CD4-positive, CD25-positive, alpha-beta regulatory T cell (primary cell): ENCODE data around the gene CACNG4. TPM values are rescaled to one million over a fixed set of nuclear protein-coding genes. Genes with fewer than 3 reads are reported as not detected.

ENCODE experiments used
- ATAC-seq, 2 donors: fragments of 150-1000 bp; cut with Tn5 transposase; one replicate each; pipeline ENCODE4 v1.10.0; 2021; ENCODE audit warnings: low read depth in 2 of 2, moderate number of reproducible peaks in 2 of 2, moderate library complexity in 1 of 2
- DNase-seq, 3 donors: peaks; one replicate each; pipeline versions ENCODE4 v3.0.0 to v3.0.0-alpha.2; 2012 to 2022; ENCODE audit warnings: mixed read lengths in 1 of 3
- H3K27ac ChIP-seq: one replicate; pipeline ENCODE4 v1.7.0; 2013; ENCODE audit warnings: mild to moderate bottlenecking, low read length; ENCODE audit not compliant: insufficient read depth, poor library complexity, severe bottlenecking
- H3K27me3 ChIP-seq: one replicate; pipeline ENCODE4 v1.7.0; 2013; ENCODE audit warnings: low read length; ENCODE audit not compliant: control insufficient read depth, insufficient read depth
- H3K36me3 ChIP-seq: one replicate; pipeline ENCODE4 v1.7.0; 2013; ENCODE audit warnings: mild to moderate bottlenecking, low read length, moderate library complexity; ENCODE audit not compliant: control insufficient read depth, insufficient read depth
- H3K4me1 ChIP-seq: 2 replicates; pipeline ENCODE4 v1.7.0; 2013; ENCODE audit warnings: mild to moderate bottlenecking, low read length; ENCODE audit not compliant: insufficient read depth, control insufficient read depth, poor library complexity, severe bottlenecking
- H3K4me3 ChIP-seq: one replicate; pipeline ENCODE4 v1.7.0; 2013; ENCODE audit warnings: low read depth, mild to moderate bottlenecking, low read length, moderate library complexity
- H3K9me3 ChIP-seq, 2 experiments: 1 replicate in 1 of 2; 2 replicates in 1 of 2; pipeline ENCODE4 v1.7.0; 2013; ENCODE audit warnings: low read length in 2 of 2, mild to moderate bottlenecking in 1 of 2, moderate library complexity in 1 of 2; ENCODE audit not compliant: control insufficient read depth in 2 of 2
- H3K27ac Mint-ChIP-seq, 3 donors: one replicate each; pipeline ENCODE4 v1.8.0; 2020 to 2022; ENCODE audit warnings: mild to moderate bottlenecking in 3 of 3, mixed read lengths in 3 of 3, moderate library complexity in 2 of 3
- H3K27me3 Mint-ChIP-seq: one replicate; pipeline ENCODE4 v1.8.0; 2022; ENCODE audit warnings: mild to moderate bottlenecking, mixed read lengths
- H3K36me3 Mint-ChIP-seq: one replicate; pipeline ENCODE4 v1.8.0; 2020; ENCODE audit warnings: mixed read lengths
- H3K4me1 Mint-ChIP-seq, 4 donors: one replicate each; pipeline ENCODE4 v1.8.0; 2020 to 2022; ENCODE audit warnings: mixed read lengths in 4 of 4, mild to moderate bottlenecking in 1 of 4
- H3K4me3 Mint-ChIP-seq, 4 donors: one replicate each; pipeline ENCODE4 v1.8.0; 2020 to 2022; ENCODE audit warnings: mild to moderate bottlenecking in 4 of 4, mixed read lengths in 4 of 4, moderate library complexity in 3 of 4
- H3K9me3 Mint-ChIP-seq, 7 donors: one replicate each; pipeline ENCODE4 v1.8.0; 2020 to 2022; ENCODE audit warnings: mixed read lengths in 7 of 7, mild to moderate bottlenecking in 3 of 7, moderate library complexity in 2 of 7
- polyA plus RNA-seq, 4 donors: library from polyadenylated mRNA; unstranded; fragments of 300-500 nt; fragmentation: Illumina TruSeq; gene quantifications; one replicate each; pipeline ENCODE4 v1.2.3, GENCODE V29; 2021
- total RNA-seq: library from RNA; stranded (reverse); gene quantifications from one replicate; pipeline ENCODE4 v1.2.3, GENCODE V29; 2022

CACNG4 gene
- total and polyA plus RNA-seq, 5 donors from 2014 or later = not detected

DNA sequence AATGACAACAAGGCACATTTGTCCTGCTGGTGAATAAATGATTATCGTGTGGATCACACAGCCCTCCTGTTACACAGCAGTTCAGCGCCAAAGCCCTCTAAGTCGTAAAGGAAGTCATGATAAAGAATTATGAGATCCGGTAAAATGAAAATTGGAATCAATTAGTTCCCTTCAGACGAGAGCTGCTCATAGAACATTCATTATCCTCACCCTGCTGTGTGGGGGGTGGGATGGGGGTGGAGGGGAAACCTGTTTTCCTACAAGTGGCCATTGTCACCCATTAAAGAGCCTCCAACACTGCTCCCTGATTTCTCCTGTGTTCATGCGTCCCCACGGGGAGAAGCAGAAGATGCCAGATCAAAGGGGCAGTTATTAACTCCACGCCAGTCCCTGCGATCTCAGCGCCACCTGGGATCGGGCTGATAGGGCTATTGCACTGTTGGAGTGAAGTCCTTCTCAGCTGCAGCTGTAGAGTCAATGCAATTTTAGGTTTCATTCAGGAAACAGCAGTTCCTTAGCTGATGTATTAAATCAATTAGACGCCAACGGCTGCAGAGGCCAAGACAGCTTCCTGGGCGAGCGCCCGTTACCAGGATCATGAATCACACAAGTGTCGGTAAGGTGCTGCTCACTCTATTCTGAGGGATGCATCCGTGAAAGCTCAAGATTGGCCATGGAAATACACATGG lies 19.2 kb upstream of the CACNG4 start:
- no peak for DNase-seq
- Histone ChIP-seq H3K36me3 (no peaks in the 10 kb centered on the region), H3K4me3 (no peak overlapping the region), H3K4me1 (no peaks in the 10 kb centered on the region), H3K9me3 (no peaks in the 10 kb centered on the region), H3K27ac (no peak overlapping the region), H3K27me3 (peaks cover 13% of the 10 kb centered on the region)
- Mint-ChIP-seq H3K27ac (no peak overlapping the region), H3K27me3 (peaks cover 40% of the 10 kb centered on the region), H3K4me1 (peaks cover 0 to 10% (median 5%) of the 10 kb centered on the region in 4 donors), H3K36me3 (no peaks in the 10 kb centered on the region), H3K9me3 (peaks cover 0 to 5% (median 0%) of the 10 kb centered on the region in 7 donors), H3K4me3 (no peak overlapping the region)
- ATAC-seq = no peak

GRCh38 chr17:66946251-66946650 lies 18.3 kb upstream of the CACNG4 start:
- no peaks in the 10 kb centered on the region for H3K36me3 Mint-ChIP-seq
- no peak overlapping the region for H3K4me3 Mint-ChIP-seq
- peaks cover 0 to 10% (median 5%) of the 10 kb centered on the region in 4 donors for H3K4me1 Mint-ChIP-seq
- Histone ChIP-seq H3K27me3 (peaks cover 13% of the 10 kb centered on the region), H3K27ac (no peak overlapping the region), H3K4me3 (no peak overlapping the region), H3K4me1 (no peaks in the 10 kb centered on the region), H3K36me3 (no peaks in the 10 kb centered on the region), H3K9me3 (no peaks in the 10 kb centered on the region)
- H3K9me3 Mint-ChIP-seq = peaks cover 0 to 7% (median 0%) of the 10 kb centered on the region in 7 donors
- no peak overlapping the region for H3K27ac Mint-ChIP-seq
- DNase-seq (no peak), ATAC-seq (no peak)
- H3K27me3 Mint-ChIP-seq = peaks cover 40% of the 10 kb centered on the region

DNA sequence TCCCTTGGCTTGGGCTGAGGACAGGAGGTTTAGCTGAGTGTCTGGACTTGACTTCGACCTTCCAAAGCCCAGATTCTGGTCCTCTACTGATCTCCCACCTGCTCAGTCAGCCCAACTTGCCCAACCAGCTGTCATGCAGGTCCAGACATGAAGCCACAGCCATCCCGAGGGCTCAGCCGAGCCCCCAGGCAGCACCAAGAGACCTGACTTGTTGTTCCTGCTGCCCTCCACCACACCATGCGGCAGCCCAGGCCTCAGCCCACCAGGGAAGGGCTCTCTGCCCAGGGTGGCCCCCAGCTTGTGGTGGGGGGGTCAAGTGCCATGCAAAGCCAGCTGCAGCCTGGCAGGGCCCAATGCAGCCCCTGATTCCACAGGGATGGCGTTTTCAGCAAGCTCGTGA lies 17.2 kb upstream of the CACNG4 start:
- Histone ChIP-seq H3K27ac (no peak overlapping the region), H3K4me3 (no peak overlapping the region), H3K27me3 (peaks cover 13% of the 10 kb centered on the region), H3K9me3 (no peaks in the 10 kb centered on the region), H3K36me3 (no peaks in the 10 kb centered on the region), H3K4me1 (no peaks in the 10 kb centered on the region)
- no peaks in the 10 kb centered on the region for H3K36me3 Mint-ChIP-seq
- ATAC-seq (no peak), DNase-seq (no peak)
- H3K27ac Mint-ChIP-seq = no peak overlapping the region
- no peak overlapping the region for H3K4me3 Mint-ChIP-seq
- peaks cover 0 to 7% (median 0%) of the 10 kb centered on the region in 7 donors for H3K9me3 Mint-ChIP-seq
- H3K4me1 Mint-ChIP-seq = peaks cover 0 to 10% (median 5%) of the 10 kb centered on the region in 4 donors
- H3K27me3 Mint-ChIP-seq = peaks cover 45% of the 10 kb centered on the region

DNA sequence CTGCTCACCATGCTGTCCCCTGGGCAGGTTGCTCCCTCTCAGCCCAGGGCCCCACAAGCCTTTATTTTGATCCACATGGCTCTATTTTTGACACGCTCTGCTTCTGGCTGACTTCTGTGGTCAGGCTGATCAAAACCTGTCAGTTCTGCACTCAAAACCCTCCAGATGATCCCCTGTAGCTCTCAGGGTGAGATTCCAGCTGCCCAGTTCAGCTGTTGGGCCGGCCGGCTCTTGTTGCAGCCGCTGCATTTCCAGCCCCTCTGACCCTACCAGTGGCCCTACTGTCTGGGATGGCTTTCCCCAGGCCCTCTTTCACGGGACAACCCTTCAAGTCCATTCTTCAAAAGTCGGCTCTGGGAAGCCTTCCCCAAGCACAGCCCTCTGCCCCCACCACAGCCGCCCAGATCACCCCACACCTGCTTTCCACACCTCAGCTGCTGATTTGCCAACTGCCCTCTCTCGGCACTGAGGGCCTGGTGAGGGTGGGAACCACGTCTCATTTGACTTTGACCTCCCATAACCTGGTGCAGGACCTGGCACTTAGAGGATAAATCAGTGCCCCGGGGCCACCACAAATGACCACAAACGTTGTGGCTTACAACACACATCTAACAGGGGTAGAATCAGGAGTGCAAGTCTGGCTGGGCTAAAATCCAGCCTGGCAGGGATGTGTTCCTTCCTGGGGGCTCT lies 16.3 kb upstream of the CACNG4 start:
- H3K4me3 Mint-ChIP-seq = no peak overlapping the region
- no peaks in the 10 kb centered on the region for H3K36me3 ChIP-seq
- H3K27ac Mint-ChIP-seq = no peak overlapping the region
- no peak overlapping the region for H3K4me3 ChIP-seq
- H3K4me1 ChIP-seq = no peaks in the 10 kb centered on the region
- ATAC-seq (no peak), DNase-seq (no peak)
- H3K9me3 Mint-ChIP-seq = peaks cover 0 to 7% (median 0%) of the 10 kb centered on the region in 7 donors
- H3K27me3 Mint-ChIP-seq = peaks cover 44% of the 10 kb centered on the region
- no peaks in the 10 kb centered on the region for H3K9me3 ChIP-seq
- peaks cover 0 to 10% (median 5%) of the 10 kb centered on the region in 4 donors for H3K4me1 Mint-ChIP-seq
- H3K36me3 Mint-ChIP-seq = no peaks in the 10 kb centered on the region
- no peak overlapping the region for H3K27ac ChIP-seq
- peaks cover 13% of the 10 kb centered on the region for H3K27me3 ChIP-seq

GRCh38 chr17:66949501-66949900 lies 15.0 kb upstream of the CACNG4 start:
- DNase-seq (no peak), ATAC-seq (no peak)
- Mint-ChIP-seq H3K9me3 (peaks cover 0 to 7% (median 0%) of the 10 kb centered on the region in 7 donors), H3K27me3 (peaks cover 41% of the 10 kb centered on the region), H3K27ac (no peak overlapping the region), H3K4me3 (no peak overlapping the region), H3K4me1 (peaks cover 0 to 10% (median 1%) of the 10 kb centered on the region in 4 donors), H3K36me3 (no peaks in the 10 kb centered on the region)
- H3K36me3 ChIP-seq = no peaks in the 10 kb centered on the region
- no peaks in the 10 kb centered on the region for H3K9me3 ChIP-seq
- peaks cover 11% of the 10 kb centered on the region for H3K27me3 ChIP-seq
- no peak overlapping the region for H3K4me3 ChIP-seq
- H3K27ac ChIP-seq = no peak overlapping the region
- H3K4me1 ChIP-seq = no peaks in the 10 kb centered on the region

- peaks cover 9% of the 10 kb centered on the region for H3K27me3 ChIP-seq
- Mint-ChIP-seq H3K4me1 (peaks cover 0 to 7% (median under 1%) of the 10 kb centered on the region in 4 donors), H3K27ac (no peak overlapping the region), H3K9me3 (peaks cover 0 to 6% (median 0%) of the 10 kb centered on the region in 7 donors), H3K4me3 (no peak overlapping the region), H3K27me3 (peaks cover 33% of the 10 kb centered on the region), H3K36me3 (no peaks in the 10 kb centered on the region)
- no peaks in the 10 kb centered on the region for H3K36me3 ChIP-seq
- DNase-seq (no peak), ATAC-seq (no peak)
- H3K9me3 ChIP-seq = no peaks in the 10 kb centered on the region
- H3K4me1 ChIP-seq = no peaks in the 10 kb centered on the region
- no peak overlapping the region for H3K27ac ChIP-seq
- H3K4me3 ChIP-seq = no peak overlapping the region
Observed at GRCh38 chr17:66950325-66950724, 14.2 kb upstream of the CACNG4 start.

- Mint-ChIP-seq H3K9me3 (peaks cover 0 to 4% (median 0%) of the 10 kb centered on the region in 7 donors), H3K27ac (no peak overlapping the region), H3K4me1 (peaks cover 0 to 1% (median under 1%) of the 10 kb centered on the region in 4 donors), H3K27me3 (peaks cover 27% of the 10 kb centered on the region), H3K4me3 (no peak overlapping the region), H3K36me3 (no peaks in the 10 kb centered on the region)
- no peak overlapping the region for H3K4me3 ChIP-seq
- H3K36me3 ChIP-seq = no peaks in the 10 kb centered on the region
- DNase-seq (no peak), ATAC-seq (no peak)
- H3K4me1 ChIP-seq = no peaks in the 10 kb centered on the region
- peaks cover 9% of the 10 kb centered on the region for H3K27me3 ChIP-seq
- no peaks in the 10 kb centered on the region for H3K9me3 ChIP-seq
- H3K27ac ChIP-seq = no peak overlapping the region
Observed at GRCh38 chr17:66950886-66951604, 13.5 kb upstream of the CACNG4 start.
